Fibroblast of peridontal ligament (primary cell): Measurements from ENCODE around the gene GTF3C4.
"Not testable (repeated sequence)": the region's sequence is repeated elsewhere in the genome, so short reads cannot be mapped to it uniquely, and the experiment has no call there.

Experiments
- DNase-seq: peaks from one replicate; pipeline ENCODE4 v3.0.0-alpha.2; 2010; ENCODE audit errors: extremely low read depth

The GTF3C4 gene

DNA sequence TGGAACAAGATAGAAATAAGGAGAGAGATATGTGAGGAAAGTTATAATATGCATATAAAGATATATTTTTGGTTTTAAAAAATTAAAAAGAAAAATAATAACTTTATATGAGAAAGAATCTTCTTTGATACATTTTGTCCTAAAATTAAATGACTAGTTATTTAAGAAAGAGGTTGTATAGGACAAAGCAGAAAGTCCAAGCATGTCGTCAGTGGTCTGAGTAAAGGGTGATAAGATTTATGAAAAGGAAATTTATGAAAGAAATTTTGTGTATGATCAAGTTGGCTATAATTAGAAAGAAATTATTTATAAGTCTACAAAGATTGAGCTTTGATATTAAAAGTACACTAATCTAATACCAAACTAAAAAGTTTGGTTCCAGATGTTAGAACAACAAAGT, 32.0 kb downstream of the GTF3C4 start:
- DNase-seq = no peak

DNA sequence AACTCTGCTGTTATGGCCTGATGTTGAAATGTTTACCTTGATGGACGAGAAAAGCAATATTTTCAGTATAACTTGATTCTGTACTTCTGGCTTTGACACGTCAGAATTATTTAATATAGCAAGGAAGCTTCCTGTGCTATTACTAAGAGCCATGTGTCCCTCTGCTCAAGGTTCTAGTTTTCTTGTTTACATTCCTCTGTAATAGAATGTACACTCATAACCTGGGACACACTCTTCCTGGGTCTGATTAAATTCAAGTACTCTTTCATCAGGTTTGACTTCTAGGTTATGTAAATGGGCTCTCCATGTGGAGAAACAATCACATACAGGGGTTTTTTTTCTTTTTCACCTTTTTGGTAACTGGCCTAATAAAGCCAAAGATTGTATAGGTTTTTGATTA, 33.1 kb downstream of the GTF3C4 start:
- no peak for DNase-seq

- no peak for DNase-seq
Measured at GRCh38 chr9:132708239-132708638, 38.0 kb downstream of the GTF3C4 start.

DNA sequence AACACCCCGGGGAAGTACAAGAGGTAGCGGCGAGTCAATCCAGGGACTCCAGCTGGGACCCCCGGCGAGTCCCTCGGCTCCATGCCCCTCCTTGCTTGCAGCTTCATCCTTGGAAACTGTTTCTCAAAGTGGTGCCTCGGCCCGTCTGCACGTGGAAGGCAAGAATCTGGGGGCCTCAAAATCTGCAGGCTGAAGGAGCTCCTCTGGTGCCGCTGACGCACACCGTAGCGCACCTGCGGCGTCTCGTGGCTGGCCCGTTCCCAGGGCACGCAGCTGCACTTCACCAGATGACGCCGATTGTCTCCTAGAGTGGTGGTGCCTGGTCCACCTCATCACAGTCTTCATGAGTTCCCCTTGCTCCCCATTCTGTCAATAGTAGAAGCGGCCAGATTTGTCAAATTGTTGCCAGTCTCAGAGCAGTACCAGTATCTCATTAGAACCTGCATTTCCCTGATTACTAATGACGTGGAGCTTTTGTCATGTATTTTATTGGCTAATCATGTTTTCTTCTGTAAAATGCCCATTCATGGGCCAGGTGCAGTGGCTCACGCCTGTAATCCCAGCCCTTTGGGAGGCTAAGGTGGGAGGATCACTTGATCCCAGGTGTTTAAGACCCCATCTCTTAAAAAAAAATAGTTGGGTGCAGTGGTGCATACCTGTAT, 38.6 kb downstream of the GTF3C4 start:
- no peak for DNase-seq

GRCh38 chr9:132710333-132710732, 40.1 kb downstream of the GTF3C4 start:
- DNase-seq = no peak

DNA sequence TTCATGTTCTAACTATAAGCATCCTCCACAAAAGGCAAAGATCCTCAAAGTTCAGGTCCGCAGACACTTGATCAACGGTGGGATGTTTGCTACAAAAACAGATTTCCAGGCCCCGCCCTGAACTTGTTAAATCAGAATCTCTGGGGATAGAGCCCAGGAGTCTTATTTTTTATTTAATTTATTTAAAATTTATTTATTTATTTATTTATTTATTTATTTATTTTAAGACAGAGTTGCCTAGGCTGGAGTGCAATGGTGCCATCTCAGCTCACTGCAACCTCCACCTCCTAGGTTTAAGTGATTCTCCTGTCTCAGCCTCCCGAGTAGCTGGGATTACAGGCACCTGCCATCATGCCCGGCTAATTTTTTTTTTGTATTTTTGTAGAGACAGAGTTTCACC, 40.9 kb downstream of the GTF3C4 start:
- not testable (repeated sequence) for DNase-seq

GRCh38 chr9:132711846-132712245, 41.6 kb downstream of the GTF3C4 start:
- no peak for DNase-seq

- no peak for DNase-seq
Measured at GRCh38 chr9:132712753-132713152, 42.5 kb downstream of the GTF3C4 start.

- DNase-seq = no peak
Measured at GRCh38 chr9:132716007-132716406, 45.7 kb downstream of the GTF3C4 start.

GRCh38 chr9:132717326-132717945, 47.2 kb downstream of the GTF3C4 start:
- DNase-seq = no peak

- DNase-seq = not testable (repeated sequence)
Measured at GRCh38 chr9:132718381-132718928, 48.2 kb downstream of the GTF3C4 start.

GRCh38 chr9:132721661-132722060, 51.4 kb downstream of the GTF3C4 start:
- DNase-seq = no peak

DNA sequence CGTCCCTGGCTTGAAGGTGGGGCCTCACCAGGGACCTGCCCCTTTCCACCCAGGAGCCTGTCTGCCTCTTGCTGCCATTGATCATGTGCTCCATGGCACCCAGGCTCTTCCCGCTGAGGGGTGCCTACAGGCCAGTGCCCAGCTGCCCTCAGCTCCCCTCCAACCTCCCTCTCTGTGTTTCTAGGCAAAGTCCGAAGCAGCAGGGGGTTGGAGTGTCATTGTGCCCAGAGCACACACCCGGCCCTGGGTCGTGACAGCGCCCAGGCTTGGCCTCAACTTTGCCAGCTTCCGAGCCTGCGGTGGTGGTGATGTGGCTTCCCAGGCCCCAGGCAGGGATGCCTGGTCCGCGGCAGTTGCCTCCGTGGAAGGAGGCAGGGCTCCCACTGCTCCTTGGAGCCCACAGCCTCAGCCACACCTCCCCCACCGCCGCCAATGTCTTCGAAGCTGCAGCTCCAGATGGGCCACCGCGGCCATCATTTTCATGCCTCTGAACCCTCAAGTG, 52.4 kb downstream of the GTF3C4 start:
- DNase-seq = no peak

GRCh38 chr9:132723809-132724208, 53.5 kb downstream of the GTF3C4 start:
- DNase-seq = no peak

- DNase-seq = no peak
Measured at GRCh38 chr9:132725306-132725705, 55.0 kb downstream of the GTF3C4 start.

DNA sequence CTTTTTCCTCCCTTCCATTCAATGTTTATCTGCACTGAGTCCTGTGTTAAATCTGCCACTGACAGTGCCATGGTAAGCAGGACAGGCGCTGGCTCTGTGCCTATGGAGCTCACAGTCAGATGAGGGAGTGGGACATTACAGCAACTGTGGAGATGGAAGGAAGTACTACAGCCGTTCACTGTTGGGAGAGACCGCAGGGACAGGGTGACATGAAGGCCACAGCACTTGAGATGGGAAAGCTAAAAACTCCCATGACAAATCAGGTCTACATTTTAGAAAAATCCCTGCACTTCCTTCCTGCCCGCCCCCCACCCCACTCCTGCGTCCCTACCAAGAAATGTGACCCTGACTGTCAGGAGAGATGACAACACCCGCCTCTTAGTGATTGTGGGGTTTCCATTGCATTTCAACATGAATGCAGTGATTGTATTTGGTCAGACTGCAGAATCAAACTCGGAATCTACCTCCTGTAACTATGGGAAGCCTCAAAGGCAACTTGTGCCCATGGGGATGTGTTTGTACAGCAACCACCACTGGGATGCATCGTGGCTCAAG, 56.4 kb downstream of the GTF3C4 start:
- no peak for DNase-seq

GRCh38 chr9:132728071-132728470, 57.8 kb downstream of the GTF3C4 start:
- no peak for DNase-seq

GRCh38 chr9:132728497-132728896, 58.2 kb downstream of the GTF3C4 start:
- no peak for DNase-seq

- no peak for DNase-seq
Measured at GRCh38 chr9:132729235-132729890, 59.1 kb downstream of the GTF3C4 start.

- no peak for DNase-seq
Measured at GRCh38 chr9:132730054-132731033, 60.1 kb downstream of the GTF3C4 start.

DNA sequence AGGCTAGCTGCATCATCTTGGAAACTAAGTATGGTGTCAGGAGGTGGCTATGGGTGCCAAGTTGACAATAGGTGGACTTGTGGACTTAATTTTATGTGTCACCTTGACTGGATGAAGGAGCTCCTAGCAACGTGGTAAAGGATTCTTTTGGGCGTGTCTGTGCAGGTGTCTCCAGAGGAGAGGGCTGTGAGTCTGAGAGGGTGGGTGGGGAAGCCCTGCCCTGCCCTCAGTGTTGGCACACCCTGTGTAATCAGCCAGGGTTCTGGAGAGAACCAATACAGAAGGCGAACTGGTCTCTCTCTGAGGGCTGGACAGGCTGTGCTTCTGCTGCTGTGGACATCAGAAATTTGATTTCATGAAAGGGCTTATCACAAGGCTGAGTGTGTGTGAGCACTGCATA, 61.0 kb downstream of the GTF3C4 start:
- DNase-seq = no peak
